ENCODE results near the gene CPSF6. TPM values are rescaled to one million over a fixed set of nuclear protein-coding genes. Genes with fewer than 3 reads are reported as not detected.

CPSF6 gene
- total and polyA plus RNA-seq, 2 experiments from 2014 or later: 19.6 to 63.4 TPM

- WGBS, 2 experiments (ENCODE audit: low coverage in 1 of 2, low lambda C conversion rate in 2 of 2, missing lambda C conversion rate in 2 of 2): 97% methylated on average over 5 of the region's 5 CpGs
- Histone ChIP-seq H3F3A (ENCODE audit: insufficient read depth) (peaks cover 10% of the 10 kb centered on the region; the same call in 1 of the 2 replicates), H2AFZ (no peak overlapping the region), H3K4me2 (ENCODE audit: unreplicated experiment) (no peak overlapping the region), H4K20me1 (ENCODE audit: insufficient read depth) (no peaks in the 10 kb centered on the region), H3K9me2 (ENCODE audit: insufficient read depth) (no peaks in the 10 kb centered on the region), H3K27ac (no peak overlapping the region), H3K27me3 (replicated peaks; ENCODE audit: insufficient read depth) (no peaks in the 10 kb centered on the region), H3K36me3 (ENCODE audit: low read depth) (peaks cover 38% of the 10 kb centered on the region), H3K9me3 (ENCODE audit: low read depth) (no peaks in the 10 kb centered on the region), H3K9ac (no peak overlapping the region), H3K79me2 (ENCODE audit: insufficient read depth) (peaks cover 7% of the 10 kb centered on the region; the same call in 1 of the 2 replicates), H3K4me3 (no peak overlapping the region), H3K4me1 (ENCODE audit: insufficient read depth) (no peaks in the 10 kb centered on the region)
- no peak for DNase-seq
- in situ Hi-C loops (cut with MboI): no loop called here
- TF ChIP-seq EZH2 (IDR thresholded peaks at IDR 0.05; ENCODE audit: insufficient read depth, poor library complexity, severe bottlenecking) (no peak), EZH2phosphoT487 (IDR thresholded peaks at IDR 0.05; ENCODE audit: insufficient read depth, low read depth) (no peak)
Measured at GRCh38 chr12:69272511-69272910, 33.1 kb downstream of the CPSF6 start.

DNA sequence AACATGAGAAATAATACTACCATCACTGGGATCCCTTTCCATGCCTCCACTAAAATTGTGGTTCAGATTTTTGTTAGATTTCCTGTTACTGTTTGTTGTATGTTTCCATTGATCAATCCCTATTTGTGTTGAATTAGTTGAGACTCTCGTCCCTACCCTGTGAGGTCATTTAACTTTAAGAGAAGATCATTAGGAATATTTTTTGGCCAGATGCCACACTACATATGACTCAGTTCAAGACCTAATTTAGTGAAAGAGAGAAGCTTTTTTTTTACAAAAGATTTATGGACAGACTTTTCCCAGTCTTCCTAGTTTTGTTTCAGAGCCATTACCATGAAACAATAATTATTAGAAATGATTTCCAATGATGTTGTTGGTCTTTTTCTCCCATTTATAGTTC is 35.5 kb downstream of the CPSF6 start:
- Histone ChIP-seq H3K79me2 (ENCODE audit: insufficient read depth) (no peaks in the 10 kb centered on the region), H3K4me1 (ENCODE audit: insufficient read depth) (no peaks in the 10 kb centered on the region), H3K9me3 (ENCODE audit: low read depth) (no peaks in the 10 kb centered on the region), H3K27me3 (replicated peaks; ENCODE audit: insufficient read depth) (no peaks in the 10 kb centered on the region), H3K36me3 (ENCODE audit: low read depth) (peaks cover 22% of the 10 kb centered on the region), H4K20me1 (ENCODE audit: insufficient read depth) (no peaks in the 10 kb centered on the region), H3K27ac (no peak overlapping the region), H3F3A (ENCODE audit: insufficient read depth) (peaks cover 8% of the 10 kb centered on the region; the same call in 1 of the 2 replicates), H2AFZ (no peak overlapping the region), H3K9me2 (ENCODE audit: insufficient read depth) (no peaks in the 10 kb centered on the region), H3K4me2 (ENCODE audit: unreplicated experiment) (no peak overlapping the region), H3K9ac (no peak overlapping the region), H3K4me3 (no peak overlapping the region)
- TF ChIP-seq EZH2 (IDR thresholded peaks at IDR 0.05; ENCODE audit: insufficient read depth, poor library complexity, severe bottlenecking) (no peak), EZH2phosphoT487 (IDR thresholded peaks at IDR 0.05; ENCODE audit: insufficient read depth, low read depth) (no peak)
- DNase-seq: peak; percentile 41
- in situ Hi-C loops (cut with MboI): no loop called here
- 10 to 26% methylated on average over 1 of the region's 1 CpG for WGBS, 2 experiments (ENCODE audit: low coverage in 1 of 2, low lambda C conversion rate in 2 of 2, missing lambda C conversion rate in 2 of 2)

DNA sequence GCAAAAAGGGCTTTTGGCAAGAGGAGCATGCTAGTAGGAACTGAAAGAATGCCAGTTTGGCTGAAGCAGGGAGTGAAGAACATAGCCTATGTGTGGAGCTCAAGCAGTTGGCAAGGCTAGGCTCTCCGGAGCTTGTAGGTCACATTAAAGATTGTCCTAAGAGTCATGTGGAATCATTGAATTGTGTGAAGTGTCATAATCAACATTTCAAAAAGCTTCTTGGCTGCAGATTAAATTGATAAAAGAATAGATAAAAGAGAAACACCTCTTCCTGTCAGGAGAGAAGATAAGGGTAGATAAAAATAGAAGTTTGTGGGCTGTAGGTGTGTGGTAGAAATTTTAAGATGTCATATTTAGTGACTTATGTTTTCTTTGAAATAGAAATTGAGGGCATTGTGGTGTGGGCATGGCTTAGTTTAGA is 36.1 kb downstream of the CPSF6 start:
- Histone ChIP-seq H3K4me2 (ENCODE audit: unreplicated experiment) (no peak overlapping the region), H3K27me3 (replicated peaks; ENCODE audit: insufficient read depth) (no peaks in the 10 kb centered on the region), H3K9ac (no peak overlapping the region), H3K27ac (no peak overlapping the region), H2AFZ (no peak overlapping the region), H3K4me3 (no peak overlapping the region), H3K79me2 (ENCODE audit: insufficient read depth) (no peaks in the 10 kb centered on the region), H3K36me3 (ENCODE audit: low read depth) (peaks cover 17% of the 10 kb centered on the region), H3K9me3 (ENCODE audit: low read depth) (no peaks in the 10 kb centered on the region), H4K20me1 (ENCODE audit: insufficient read depth) (no peaks in the 10 kb centered on the region), H3F3A (ENCODE audit: insufficient read depth) (peaks cover 7% of the 10 kb centered on the region; the same call in 1 of the 2 replicates), H3K4me1 (ENCODE audit: insufficient read depth) (no peaks in the 10 kb centered on the region), H3K9me2 (ENCODE audit: insufficient read depth) (no peaks in the 10 kb centered on the region)
- in situ Hi-C loops (cut with MboI): no loop called here
- no peak for DNase-seq
- 55% methylated on average over 1 of the region's 1 CpG for WGBS, 2 experiments (ENCODE audit: low coverage in 1 of 2, low lambda C conversion rate in 2 of 2, missing lambda C conversion rate in 2 of 2)
- TF ChIP-seq EZH2phosphoT487 (IDR thresholded peaks at IDR 0.05; ENCODE audit: insufficient read depth, low read depth): no peak
- TF ChIP-seq EZH2 (IDR thresholded peaks at IDR 0.05; ENCODE audit: insufficient read depth, poor library complexity, severe bottlenecking): no peak

- in situ Hi-C loops (cut with MboI): no loop called here
- H3K4me3 ChIP-seq: no peak overlapping the region
- no peaks in the 10 kb centered on the region for H4K20me1 ChIP-seq (ENCODE audit: insufficient read depth)
- no peak overlapping the region for H2AFZ ChIP-seq
- H3K27me3 ChIP-seq (replicated peaks; ENCODE audit: insufficient read depth): no peaks in the 10 kb centered on the region
- no peak overlapping the region for H3K27ac ChIP-seq
- peaks cover 9% of the 10 kb centered on the region; the same call in 1 of the 2 replicates for H3F3A ChIP-seq (ENCODE audit: insufficient read depth)
- 78 to 82% methylated on average over 8 of the region's 8 CpGs for WGBS, 2 experiments (ENCODE audit: low coverage in 1 of 2, low lambda C conversion rate in 2 of 2, missing lambda C conversion rate in 2 of 2)
- no peak overlapping the region for H3K9ac ChIP-seq
- no peaks in the 10 kb centered on the region for H3K9me2 ChIP-seq (ENCODE audit: insufficient read depth)
- no peaks in the 10 kb centered on the region for H3K79me2 ChIP-seq (ENCODE audit: insufficient read depth)
- no peak for DNase-seq
- H3K36me3 ChIP-seq (ENCODE audit: low read depth): no peaks in the 10 kb centered on the region
- TF ChIP-seq EZH2phosphoT487 (IDR thresholded peaks at IDR 0.05; ENCODE audit: insufficient read depth, low read depth): no peak
- no peak for TF ChIP-seq EZH2 (IDR thresholded peaks at IDR 0.05; ENCODE audit: insufficient read depth, poor library complexity, severe bottlenecking)
- peaks cover 11% of the 10 kb centered on the region for H3K4me1 ChIP-seq (ENCODE audit: insufficient read depth)
- H3K4me2 ChIP-seq (ENCODE audit: unreplicated experiment): no peak overlapping the region
- H3K9me3 ChIP-seq (ENCODE audit: low read depth): no peaks in the 10 kb centered on the region
Measured at GRCh38 chr12:69278814-69279782, 39.7 kb downstream of the CPSF6 start.
